D721Med (cell line): ENCODE measurements around the gene ZNRF2.

Source experiments
- DNase-seq: peaks from one replicate; pipeline ENCODE4 v3.0.0; 2011; ENCODE audit warnings: low spot score; ENCODE audit not compliant: insufficient read length
- FAIRE-seq: peaks from 2 replicates; lab custom pipeline; 2011; peaks lifted over from hg19 to GRCh38; lab: Jason Lieb, UNC
- TF ChIP-seq, protein P1 (sequence below): IDR thresholded peaks from 2 replicates; pipeline ENCODE4 v1.5.1; 2012; ENCODE audit warnings: mild to moderate bottlenecking, control low read depth; ENCODE audit not compliant: insufficient read depth; ENCODE audit errors: missing control alignments

The ZNRF2 gene

DNA sequence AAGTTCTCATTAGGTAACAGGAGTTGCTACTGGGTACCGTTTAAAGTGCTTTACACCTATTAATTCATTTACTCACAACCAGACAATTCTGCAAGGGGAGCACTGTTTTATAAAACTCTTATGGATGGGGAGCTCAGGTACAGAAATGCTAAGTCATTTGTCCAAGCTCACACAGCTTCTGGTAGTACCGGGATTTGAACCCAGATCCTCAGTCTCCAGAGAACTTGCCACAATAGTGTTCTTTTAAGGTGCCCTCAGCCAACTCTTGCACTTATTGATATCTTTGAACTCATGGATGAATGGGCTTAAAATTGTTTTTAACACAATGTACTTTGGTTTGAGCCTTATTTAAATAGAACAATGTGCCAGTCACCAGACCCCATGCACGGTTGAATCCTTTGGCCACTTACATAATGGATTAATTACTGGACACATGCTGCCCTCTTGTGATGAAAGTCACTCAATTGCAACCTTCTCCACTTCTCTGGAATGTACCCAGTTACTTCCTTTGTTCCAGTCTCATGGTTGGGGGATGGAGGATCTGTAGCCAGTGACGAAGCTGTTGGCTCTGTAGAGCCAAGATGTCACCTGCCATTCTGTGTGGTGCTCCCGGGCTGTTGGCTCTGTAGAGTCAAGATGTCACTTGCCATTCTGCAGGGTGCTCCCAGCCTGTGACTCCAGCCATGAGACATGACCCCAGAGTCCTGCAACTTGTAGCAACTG is 128.5 kb downstream of the ZNRF2 start:
- FAIRE-seq (no peak), DNase-seq (no peak)
- TF ChIP-seq, protein P1, sequence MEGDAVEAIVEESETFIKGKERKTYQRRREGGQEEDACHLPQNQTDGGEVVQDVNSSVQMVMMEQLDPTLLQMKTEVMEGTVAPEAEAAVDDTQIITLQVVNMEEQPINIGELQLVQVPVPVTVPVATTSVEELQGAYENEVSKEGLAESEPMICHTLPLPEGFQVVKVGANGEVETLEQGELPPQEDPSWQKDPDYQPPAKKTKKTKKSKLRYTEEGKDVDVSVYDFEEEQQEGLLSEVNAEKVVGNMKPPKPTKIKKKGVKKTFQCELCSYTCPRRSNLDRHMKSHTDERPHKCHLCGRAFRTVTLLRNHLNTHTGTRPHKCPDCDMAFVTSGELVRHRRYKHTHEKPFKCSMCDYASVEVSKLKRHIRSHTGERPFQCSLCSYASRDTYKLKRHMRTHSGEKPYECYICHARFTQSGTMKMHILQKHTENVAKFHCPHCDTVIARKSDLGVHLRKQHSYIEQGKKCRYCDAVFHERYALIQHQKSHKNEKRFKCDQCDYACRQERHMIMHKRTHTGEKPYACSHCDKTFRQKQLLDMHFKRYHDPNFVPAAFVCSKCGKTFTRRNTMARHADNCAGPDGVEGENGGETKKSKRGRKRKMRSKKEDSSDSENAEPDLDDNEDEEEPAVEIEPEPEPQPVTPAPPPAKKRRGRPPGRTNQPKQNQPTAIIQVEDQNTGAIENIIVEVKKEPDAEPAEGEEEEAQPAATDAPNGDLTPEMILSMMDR, result peak; percentile 55

DNA sequence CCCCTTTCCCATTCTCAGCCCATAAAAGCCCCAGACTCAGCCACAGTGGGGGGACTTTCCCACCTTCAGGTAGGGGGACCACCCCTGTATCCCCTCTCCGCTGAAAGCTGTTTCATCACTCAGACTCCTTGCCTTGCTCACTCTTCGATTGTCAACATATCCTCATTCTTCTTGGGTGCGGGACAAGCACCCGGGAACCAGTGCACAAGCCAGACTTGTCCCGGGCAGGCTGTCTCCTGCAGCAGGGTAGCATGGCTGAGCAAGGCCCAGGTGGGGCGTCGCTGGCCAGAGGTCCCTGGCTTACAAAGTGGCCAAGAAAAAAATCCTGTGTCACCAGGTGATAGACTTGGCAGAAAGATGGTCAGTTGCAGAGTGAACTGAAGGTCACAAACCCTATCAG is 129.5 kb downstream of the ZNRF2 start:
- TF ChIP-seq, protein P1, result no peak
- no peak for FAIRE-seq
- no peak for DNase-seq
